CD4-positive, alpha-beta T cell treated with Interleukin-6 for 4 hours (primary cell): ENCODE results near the gene RADIL.

ENCODE experiments used
- DNase-seq: peaks from one replicate; pipeline ENCODE4 v3.0.0-alpha.2; 2020; ENCODE audit warnings: mixed read lengths

RADIL gene

GRCh38 chr7:4880218-4880617 lies 3.3 kb downstream of the RADIL start:
- no peak for DNase-seq

- DNase-seq = no peak
Measured at GRCh38 chr7:4879396-4880081, 4.0 kb downstream of the RADIL start.

- DNase-seq = no peak
Measured at GRCh38 chr7:4878336-4879335, 4.9 kb downstream of the RADIL start.

GRCh38 chr7:4876586-4876985 lies 6.9 kb downstream of the RADIL start:
- DNase-seq = no peak

- no peak for DNase-seq
Measured at GRCh38 chr7:4875391-4875790, 8.1 kb downstream of the RADIL start.

- no peak for DNase-seq
Measured at GRCh38 chr7:4873071-4873944, 10.2 kb downstream of the RADIL start.

- DNase-seq = no peak
Measured at GRCh38 chr7:4871930-4872675, 11.4 kb downstream of the RADIL start.

- no peak for DNase-seq
Measured at GRCh38 chr7:4871056-4871680, 12.3 kb downstream of the RADIL start.

GRCh38 chr7:4868493-4868892 lies 15.0 kb downstream of the RADIL start:
- DNase-seq = no peak

GRCh38 chr7:4866528-4867496 lies 16.7 kb downstream of the RADIL start:
- no peak for DNase-seq

GRCh38 chr7:4862156-4862555 lies 21.4 kb downstream of the RADIL start:
- DNase-seq = no peak

- no peak for DNase-seq
Measured at GRCh38 chr7:4861673-4862072, 21.8 kb downstream of the RADIL start, which contains the start of gene PAPOLB. Gene PAPOLB, minus strand, starts transcription at chr7:4862030. Its CDS starts 220 bp downstream, at chr7:4861810.

GRCh38 chr7:4861227-4861626 lies 22.3 kb downstream of the RADIL start:
- no peak for DNase-seq

- DNase-seq = no peak
Measured at GRCh38 chr7:4857189-4857588, 26.3 kb downstream of the RADIL start.

- no peak for DNase-seq
Measured at GRCh38 chr7:4856336-4857057, 27.0 kb downstream of the RADIL start.

- DNase-seq = no peak
Measured at GRCh38 chr7:4854916-4855315, 28.6 kb downstream of the RADIL start.

GRCh38 chr7:4851459-4852422 lies 31.8 kb downstream of the RADIL start:
- no peak for DNase-seq

- DNase-seq = no peak
Measured at GRCh38 chr7:4850262-4850795, 33.2 kb downstream of the RADIL start.
